HG03097 (cell line): ENCODE data around the gene TLL2.
A peak's percentile ranks its signal among the peaks of the same experiment; 100 is the strongest.

Experiments used
- ATAC-seq: cut with Tn5 transposase; IDR thresholded peaks from one replicate; pipeline ENCODE4 v1.9.1; 2021; ENCODE audit not compliant: unreplicated experiment, low FRiP score

TLL2 gene

GRCh38 chr10:96401036-96401435 lies 112.7 kb downstream of the TLL2 start:
- no peak for ATAC-seq

GRCh38 chr10:96400465-96400864 lies 113.3 kb downstream of the TLL2 start:
- ATAC-seq, result no peak

DNA sequence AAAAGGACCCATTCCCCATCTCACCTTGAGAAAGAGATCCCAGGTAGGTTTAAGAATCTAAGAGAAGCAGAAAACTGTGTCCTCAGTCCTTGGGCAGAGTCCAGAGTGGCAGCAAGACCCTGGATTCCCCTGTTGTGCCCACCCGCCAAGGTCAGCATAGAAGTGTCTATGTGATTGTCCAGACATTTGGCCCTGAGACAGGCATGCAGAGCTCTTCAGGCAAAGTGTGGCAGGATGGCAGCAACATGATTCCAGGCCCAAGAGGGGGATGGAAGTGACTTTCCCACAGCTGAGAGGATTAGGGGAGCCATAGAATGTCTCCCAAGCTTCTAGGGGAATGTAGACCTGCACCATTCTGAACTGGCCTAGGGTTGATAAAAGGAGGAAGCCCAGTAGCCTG lies 115.8 kb downstream of the TLL2 start:
- no peak for ATAC-seq

- no peak for ATAC-seq
Measured at GRCh38 chr10:96395931-96396877, 117.5 kb downstream of the TLL2 start.

- no peak for ATAC-seq
Measured at GRCh38 chr10:96390460-96390864, 123.3 kb downstream of the TLL2 start.

GRCh38 chr10:96389785-96390184 lies 123.9 kb downstream of the TLL2 start:
- no peak for ATAC-seq

GRCh38 chr10:96387601-96388000 lies 126.1 kb downstream of the TLL2 start:
- no peak for ATAC-seq

GRCh38 chr10:96387161-96387560 lies 126.6 kb downstream of the TLL2 start:
- no peak for ATAC-seq

DNA sequence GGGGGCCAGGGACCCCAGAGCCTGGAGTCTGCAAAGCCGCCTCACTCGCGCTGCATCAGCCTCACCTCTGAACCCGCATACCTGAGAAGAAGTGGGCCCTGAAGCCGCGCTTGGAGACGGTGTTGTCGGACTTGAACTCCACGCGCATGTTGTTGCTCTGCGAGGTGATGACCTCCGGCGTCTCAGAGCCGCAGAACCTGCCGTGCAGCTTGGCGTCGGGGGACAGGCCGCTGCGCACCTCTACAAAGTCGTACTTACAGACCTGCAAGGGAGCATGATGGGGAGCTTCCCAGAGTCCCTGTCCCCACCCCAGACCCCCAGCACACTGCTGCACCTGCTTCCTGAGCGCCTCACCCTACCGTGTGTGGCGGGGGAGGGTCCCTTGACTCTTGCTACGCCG lies 129.2 kb downstream of the TLL2 start:
- no peak for ATAC-seq

DNA sequence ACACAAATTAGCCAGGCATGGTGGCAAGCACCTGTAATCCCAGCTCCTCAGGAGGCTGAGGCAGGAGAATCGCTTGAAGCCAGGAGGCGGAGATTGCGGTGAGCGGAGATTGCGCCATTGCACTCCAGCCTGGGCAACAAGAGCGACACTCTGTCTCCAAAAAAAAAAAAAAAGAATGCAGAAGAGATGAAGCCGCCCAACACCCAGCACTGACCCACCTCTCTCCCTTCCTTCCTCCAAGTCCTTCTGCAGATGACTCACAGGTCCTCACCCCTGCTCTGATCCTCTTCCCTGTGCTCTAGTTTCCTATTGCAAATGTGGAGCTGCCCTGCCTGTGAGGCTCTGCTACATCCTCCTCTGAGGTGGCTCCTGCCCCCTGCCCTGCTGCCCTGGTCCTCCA lies 132.9 kb downstream of the TLL2 start:
- ATAC-seq, result no peak

DNA sequence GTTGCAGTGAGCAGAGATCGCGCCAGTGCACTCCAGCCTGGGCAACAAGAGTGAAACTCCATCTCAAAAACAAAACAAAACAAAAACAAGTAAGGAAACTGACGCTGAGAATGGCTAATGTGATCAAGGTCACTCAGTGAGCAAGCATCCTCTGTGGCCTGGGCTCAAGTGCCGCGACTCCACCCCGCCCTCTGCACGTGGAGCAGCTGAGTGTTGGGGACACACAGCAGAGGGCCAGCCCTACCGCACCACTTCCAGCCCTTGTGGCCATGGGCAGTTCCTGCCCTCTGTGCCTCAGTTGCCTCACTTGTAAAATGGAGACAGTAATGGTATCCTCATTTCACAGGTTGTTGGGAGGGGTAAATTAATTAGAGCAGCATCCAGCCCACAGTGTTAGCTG lies 134.0 kb downstream of the TLL2 start:
- ATAC-seq, result no peak

GRCh38 chr10:96378741-96379140 lies 135.0 kb downstream of the TLL2 start:
- ATAC-seq, result no peak

DNA sequence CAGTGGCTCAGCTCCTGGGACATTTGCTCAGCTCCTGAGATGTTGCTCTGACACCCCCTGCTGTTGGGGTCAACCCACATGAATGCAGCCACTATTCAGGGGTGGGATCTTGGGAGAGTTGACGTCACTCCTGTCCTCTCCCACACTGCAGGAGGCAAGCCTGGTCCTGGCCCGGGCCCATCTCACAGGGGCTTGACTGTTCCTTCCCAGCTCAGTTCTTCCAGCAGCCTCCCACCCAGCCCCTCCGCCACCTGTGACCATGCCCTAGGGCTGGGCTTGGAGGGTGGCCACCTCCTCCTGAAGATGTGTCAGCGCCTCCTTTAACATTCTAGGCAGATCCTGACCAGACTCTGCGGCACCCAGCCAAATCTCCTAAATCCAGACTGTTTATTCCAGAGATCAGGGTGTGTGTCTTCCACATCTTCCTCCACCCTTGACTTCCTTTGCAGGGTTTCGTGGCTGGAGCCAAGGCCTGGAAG lies 135.9 kb downstream of the TLL2 start:
- no peak for ATAC-seq

GRCh38 chr10:96376483-96376882 lies 137.2 kb downstream of the TLL2 start:
- ATAC-seq, result no peak

DNA sequence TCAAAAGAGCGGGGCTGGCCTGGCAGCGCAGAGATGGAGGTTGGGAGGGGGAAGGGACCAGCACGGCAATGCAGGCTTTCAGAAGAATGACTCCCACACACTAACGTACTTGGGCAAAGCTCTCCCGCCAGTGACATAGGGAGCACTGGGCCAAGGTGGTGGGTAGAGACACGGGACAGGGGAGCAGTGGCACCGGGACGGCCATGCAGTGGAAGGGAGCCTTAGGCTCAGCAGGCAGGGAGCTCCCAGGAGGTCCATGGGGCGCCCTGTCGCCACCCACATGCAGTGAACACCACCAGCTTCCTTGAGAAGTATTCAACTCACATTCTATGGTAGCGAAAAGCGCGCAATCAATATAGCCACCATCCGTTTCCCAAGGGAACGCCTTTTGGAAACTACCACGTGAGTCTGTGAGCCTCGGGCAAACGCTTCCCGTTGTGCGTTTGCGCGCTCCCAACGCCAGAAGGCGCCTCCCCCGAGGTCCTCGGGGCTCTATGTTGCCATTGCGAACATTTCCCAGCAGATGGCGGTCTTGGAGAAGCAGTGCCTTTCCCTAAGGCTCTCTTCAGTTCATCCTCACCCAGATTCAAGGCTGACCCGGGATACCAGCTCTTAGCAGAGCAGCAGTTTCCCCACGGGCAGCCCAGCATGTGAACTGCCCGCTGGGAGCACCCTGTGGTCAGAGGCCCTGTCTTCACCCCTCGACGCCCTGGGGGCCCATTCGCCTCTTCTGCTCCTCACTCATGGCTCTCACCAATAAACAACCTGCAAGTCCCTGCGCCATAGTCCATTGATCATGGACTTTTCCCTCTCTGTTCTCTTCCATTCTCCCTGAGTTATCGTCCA lies 138.5 kb downstream of the TLL2 start:
- peak; percentile 81 for ATAC-seq

- no peak for ATAC-seq
Measured at GRCh38 chr10:96374639-96374984, 139.1 kb downstream of the TLL2 start.

DNA sequence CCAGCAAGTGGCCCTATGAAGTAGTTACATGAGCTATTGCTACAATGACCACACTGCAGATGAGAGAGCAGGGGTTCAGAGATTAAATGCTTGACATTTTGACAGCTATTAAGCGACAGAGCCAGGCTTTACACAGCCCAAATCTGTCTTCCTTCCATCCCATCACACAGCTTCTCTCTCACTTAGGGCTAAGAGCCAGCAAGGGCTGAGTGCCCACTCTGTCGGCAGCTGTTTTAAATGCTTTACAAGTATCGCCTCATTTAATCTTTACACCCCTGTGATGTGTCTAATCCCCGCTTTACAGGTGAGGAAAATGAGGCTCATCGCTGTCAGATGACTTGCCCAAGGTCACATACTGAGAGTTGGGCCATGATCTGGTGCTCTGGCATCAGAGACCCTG lies 139.7 kb downstream of the TLL2 start:
- ATAC-seq, result no peak

DNA sequence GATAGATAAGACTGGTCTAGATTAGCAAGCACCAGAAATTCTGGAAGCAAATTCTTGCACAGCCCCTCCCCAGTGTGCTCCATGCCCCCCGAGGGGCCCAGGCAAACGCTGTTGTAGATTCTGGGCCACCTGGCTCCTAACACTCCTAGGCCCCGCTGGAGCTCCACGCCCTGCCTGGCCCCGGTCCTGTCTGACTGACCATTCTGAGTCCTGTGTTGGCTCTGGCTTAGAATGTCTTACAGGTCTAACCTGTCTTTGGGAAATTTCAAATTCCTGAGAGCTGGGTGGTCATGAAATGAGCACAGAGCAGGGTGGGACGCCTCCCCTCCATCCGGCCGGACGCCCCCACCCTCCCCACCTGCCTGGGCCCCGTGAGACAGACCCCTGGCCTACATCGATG lies 142.4 kb downstream of the TLL2 start:
- no peak for ATAC-seq

DNA sequence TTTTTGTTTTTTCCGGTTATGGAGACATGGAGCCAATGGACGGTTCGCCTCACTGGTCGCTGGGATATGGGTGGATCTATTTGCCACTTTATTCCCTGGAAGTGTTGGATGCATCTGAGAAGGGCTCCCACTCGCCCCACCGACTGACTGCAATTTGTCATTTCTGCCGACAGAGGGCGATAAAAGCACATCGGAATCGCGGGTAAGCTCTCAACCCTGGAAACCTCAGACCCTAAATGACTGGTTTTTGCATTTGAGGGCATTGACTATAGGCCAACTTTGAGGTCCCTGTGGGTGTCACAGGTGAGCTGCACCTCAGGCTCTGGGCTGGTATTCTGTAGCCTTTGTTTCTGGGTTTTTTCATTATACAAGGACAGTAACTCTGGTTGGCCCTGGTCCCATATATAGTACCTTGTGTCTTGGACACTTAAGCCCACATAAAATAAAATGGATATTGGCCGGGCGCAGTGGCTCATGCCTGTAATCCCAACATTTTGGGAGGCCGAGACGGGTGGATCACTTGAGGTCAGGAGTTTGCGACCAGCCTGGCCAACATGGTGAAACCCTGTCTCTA lies 143.1 kb downstream of the TLL2 start:
- ATAC-seq, result no peak

DNA sequence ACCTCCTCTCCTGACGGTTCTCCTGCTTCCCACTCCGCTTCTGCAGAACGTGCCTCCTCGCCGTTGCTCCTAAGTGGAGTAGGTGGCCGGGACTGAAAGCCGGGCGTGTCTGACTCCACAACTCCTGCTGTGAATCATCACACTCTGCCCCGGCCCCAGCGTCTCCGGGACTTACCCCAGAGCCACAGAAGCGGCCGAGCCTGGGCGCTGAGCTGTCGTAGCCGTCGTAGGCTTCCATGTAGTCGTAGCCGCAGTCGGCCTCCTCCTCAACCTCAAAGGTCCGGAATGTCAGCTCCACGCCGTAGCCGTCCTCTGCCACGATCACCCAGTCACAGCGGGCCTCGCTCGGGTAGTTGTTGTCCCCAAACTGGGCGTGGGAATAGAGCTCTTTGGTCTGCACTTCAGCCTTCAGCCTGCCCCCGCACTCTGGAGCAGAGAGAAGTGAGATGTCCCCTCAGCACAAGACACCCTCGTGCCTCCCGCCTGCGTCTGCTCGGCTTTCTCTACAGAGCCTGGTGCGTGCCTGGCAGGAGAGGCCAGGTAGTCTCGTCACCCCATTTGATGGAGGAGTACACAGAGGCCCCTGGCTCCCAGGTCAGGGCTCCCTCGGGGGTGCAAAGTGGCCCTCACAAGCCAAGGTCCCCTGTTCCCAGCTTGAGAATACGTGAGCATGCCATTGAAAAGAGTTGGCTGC lies 143.7 kb downstream of the TLL2 start:
- ATAC-seq, result no peak

DNA sequence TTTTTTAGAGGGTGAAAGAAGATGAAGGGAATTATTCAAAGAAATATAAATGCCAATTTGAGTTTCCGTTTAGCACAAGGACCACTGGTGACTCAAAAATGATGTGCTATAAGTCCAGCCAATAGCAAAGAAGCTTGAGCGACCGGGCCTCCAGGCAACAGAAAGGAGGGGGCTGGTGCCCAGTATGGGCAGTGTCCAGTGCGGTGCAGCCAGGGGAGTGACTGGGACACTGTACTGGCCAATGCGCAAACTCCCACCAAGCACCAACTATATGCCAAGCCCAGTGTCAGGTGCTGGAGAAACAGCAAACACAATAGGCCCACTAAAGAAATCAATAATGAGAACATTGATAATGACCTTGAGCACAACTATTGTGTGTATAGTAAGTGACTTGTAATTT lies 144.8 kb downstream of the TLL2 start:
- ATAC-seq, result no peak
